H1 (cell line): ENCODE results near the gene MRPS10.

Experiments
- BRCA1 ChIP-seq: IDR thresholded peaks from 2 replicates; pipeline ENCODE4 v1.6.1; 2012; ENCODE audit warnings: low read depth, low read length, improper control_type of control experiment
- CBX8 ChIP-seq: fragments of 300-800, 300-1000 bp; sonication (generic); IDR thresholded peaks from 2 replicates; pipeline ENCODE4 v1.7.1; 2016; ENCODE audit warnings: low read depth, low read length, borderline replicate concordance
- GABPA ChIP-seq: IDR thresholded peaks from 2 replicates; pipeline ENCODE4 v1.6.1; 2011; ENCODE audit warnings: mild to moderate bottlenecking, low read length, moderate library complexity, borderline replicate concordance; ENCODE audit not compliant: insufficient read depth
- NANOG ChIP-seq: IDR thresholded peaks from 2 replicates; pipeline ENCODE4 v1.6.1; 2011; ENCODE audit warnings: low read length, low read depth, mild to moderate bottlenecking, inconsistent platforms; ENCODE audit not compliant: insufficient read depth, poor library complexity, severe bottlenecking
- SIN3A ChIP-seq, 2 experiments: IDR thresholded peaks in 1 of 2; conservative IDR thresholded peaks in 1 of 2; 2 replicates each; pipeline ENCODE4 v1.6.1; 2011 to 2012; ENCODE audit warnings: low read length in 2 of 2, improper control_type of control experiment in 1 of 2, low read depth in 1 of 2, mild to moderate bottlenecking in 1 of 2
- SIRT6 ChIP-seq: IDR thresholded peaks from one replicate; pipeline ENCODE4 v1.7.1; 2012; ENCODE audit warnings: low read length, inconsistent platforms
- SP1 ChIP-seq: IDR thresholded peaks from 2 replicates; pipeline ENCODE4 v1.6.1; 2011; ENCODE audit warnings: low read depth, low read length
- SP2 ChIP-seq: IDR thresholded peaks from 2 replicates; pipeline ENCODE4 v1.6.1; 2012; ENCODE audit warnings: mild to moderate bottlenecking, low read length, inconsistent platforms
- TAF1 ChIP-seq: IDR thresholded peaks from 2 replicates; pipeline ENCODE4 v1.6.1; 2011; ENCODE audit warnings: mild to moderate bottlenecking, low read depth, low read length
- ZNF274 ChIP-seq: IDR thresholded peaks from 2 replicates; pipeline ENCODE4 v1.7.0; 2012; ENCODE audit warnings: low read length, borderline replicate concordance; ENCODE audit errors: extremely low read depth
- TF ChIP-seq, protein P1 (sequence below): IDR thresholded peaks from 2 replicates; pipeline ENCODE4 v1.6.1; 2012; ENCODE audit warnings: inconsistent platforms
- TF ChIP-seq, protein P2 (sequence below), 3 experiments: IDR thresholded peaks; 1 replicate in 2 of 3; 2 replicates in 1 of 3; pipeline versions ENCODE4 v1.5.1 to v1.6.1; 2011; ENCODE audit warnings: low read length in 3 of 3, mild to moderate bottlenecking in 3 of 3, inconsistent platforms in 2 of 3, low read depth in 1 of 3, moderate library complexity in 1 of 3; ENCODE audit not compliant: insufficient read depth in 1 of 3; ENCODE audit errors: control extremely low read depth in 1 of 3

DNA sequence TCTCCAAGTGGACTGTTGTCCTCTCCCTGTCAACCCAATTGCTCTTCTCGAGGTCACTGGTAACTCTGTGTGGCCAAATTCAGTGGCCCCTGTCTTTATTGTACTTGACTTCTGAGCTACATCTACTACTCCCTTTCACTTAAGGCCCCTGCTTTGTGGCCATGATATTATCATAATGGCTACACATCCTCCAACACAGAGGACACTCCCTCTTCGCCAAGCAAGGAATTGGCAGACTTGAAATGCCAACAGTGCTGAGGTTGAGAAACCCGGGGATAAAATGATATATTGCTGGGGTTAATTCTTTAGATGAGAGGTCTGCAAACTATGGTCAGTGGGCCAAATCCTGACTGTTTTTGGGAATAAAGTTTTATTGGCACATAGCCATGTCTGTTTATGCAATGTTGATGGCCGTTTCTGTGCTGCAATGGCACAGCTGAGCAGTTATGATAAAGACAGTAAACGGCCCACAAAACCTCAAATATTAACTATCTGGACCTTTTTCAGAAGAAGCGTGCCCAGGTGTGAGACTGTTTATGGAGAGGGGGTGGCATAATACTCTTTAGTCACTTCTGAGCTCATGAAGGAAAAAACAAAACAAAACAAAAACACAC, 12.0 kb upstream of the MRPS10 start:
- TF ChIP-seq, protein P1, sequence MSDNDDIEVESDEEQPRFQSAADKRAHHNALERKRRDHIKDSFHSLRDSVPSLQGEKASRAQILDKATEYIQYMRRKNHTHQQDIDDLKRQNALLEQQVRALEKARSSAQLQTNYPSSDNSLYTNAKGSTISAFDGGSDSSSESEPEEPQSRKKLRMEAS = no peak
- TF ChIP-seq SIRT6 (no peak), SP2 (no peak), CBX8 (no peak), TAF1 (no peak), NANOG (no peak), ZNF274 (no peak), SP1 (no peak), SIN3A (conservative IDR thresholded peaks at IDR 0.05 in 1 of 2, IDR thresholded peaks at IDR 0.05 in 1 of 2; ENCODE audit: low read depth in 1 of 2, low read length in 2 of 2) (no peak), BRCA1 (no peak), GABPA (no peak)
- TF ChIP-seq, protein P2, sequence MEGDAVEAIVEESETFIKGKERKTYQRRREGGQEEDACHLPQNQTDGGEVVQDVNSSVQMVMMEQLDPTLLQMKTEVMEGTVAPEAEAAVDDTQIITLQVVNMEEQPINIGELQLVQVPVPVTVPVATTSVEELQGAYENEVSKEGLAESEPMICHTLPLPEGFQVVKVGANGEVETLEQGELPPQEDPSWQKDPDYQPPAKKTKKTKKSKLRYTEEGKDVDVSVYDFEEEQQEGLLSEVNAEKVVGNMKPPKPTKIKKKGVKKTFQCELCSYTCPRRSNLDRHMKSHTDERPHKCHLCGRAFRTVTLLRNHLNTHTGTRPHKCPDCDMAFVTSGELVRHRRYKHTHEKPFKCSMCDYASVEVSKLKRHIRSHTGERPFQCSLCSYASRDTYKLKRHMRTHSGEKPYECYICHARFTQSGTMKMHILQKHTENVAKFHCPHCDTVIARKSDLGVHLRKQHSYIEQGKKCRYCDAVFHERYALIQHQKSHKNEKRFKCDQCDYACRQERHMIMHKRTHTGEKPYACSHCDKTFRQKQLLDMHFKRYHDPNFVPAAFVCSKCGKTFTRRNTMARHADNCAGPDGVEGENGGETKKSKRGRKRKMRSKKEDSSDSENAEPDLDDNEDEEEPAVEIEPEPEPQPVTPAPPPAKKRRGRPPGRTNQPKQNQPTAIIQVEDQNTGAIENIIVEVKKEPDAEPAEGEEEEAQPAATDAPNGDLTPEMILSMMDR (IDR thresholded peaks at IDR 0.05; ENCODE audit: control extremely low read depth in 1 of 3, insufficient read depth in 1 of 3, low read depth in 1 of 3, low read length in 3 of 3) = no peak
